ENCODE results near the gene WIPF2.
"Not testable (repeated sequence)": the region's sequence is repeated elsewhere in the genome, so short reads cannot be mapped to it uniquely, and the experiment has no call there.

GRCh38 chr17:40231928-40232327 lies 12.8 kb downstream of the WIPF2 start:
- not testable (repeated sequence) for TF ChIP-seq CTCF (IDR thresholded peaks at IDR 0.05; ENCODE audit: poor library complexity); EZH2 (IDR thresholded peaks at IDR 0.05; ENCODE audit: borderline replicate concordance)

Measured in hepatocyte (in vitro differentiated cells).